Measurements from ENCODE around the gene CAB39. TPM values are rescaled to one million over a fixed set of nuclear protein-coding genes. Genes with fewer than 3 reads are reported as not detected.

CAB39 gene
- total and polyA plus RNA-seq, 2 of the 8 experiments (the other 6 are each of a cell fraction or from before 2014, with no cell fraction given) = 16.4 to 50.5 TPM

DNA sequence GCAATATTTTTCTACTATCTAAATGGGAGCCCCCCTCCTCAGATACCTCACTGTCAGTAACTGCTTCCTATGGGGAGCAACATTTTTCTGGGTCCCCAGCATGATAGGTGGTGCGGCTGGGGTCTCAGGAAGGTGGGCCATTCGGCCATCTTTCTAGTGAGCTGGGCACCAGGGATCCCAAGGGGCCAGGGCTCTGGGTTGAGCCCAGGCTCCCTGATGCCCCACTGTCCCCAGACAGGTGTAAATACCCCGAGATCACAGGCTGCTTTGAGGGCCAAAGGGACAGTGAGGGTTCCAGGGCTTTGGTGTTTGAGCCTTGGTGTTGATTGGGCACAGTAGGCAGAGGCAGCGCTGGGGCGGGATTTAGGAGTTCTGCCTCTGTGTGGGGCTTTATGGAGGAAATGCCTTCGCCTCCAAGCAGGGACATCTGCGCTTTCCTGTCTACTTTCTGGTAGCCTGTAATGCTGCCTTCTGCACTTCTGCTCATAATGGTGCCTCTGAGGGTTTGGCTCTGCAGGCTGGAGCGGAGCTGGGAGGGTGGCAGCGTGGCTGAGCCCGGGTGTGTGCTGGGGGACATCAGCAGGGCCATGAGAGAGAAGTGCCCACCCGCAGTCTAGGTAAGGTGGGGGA lies 157.4 kb downstream of the CAB39 start (continued):
- TF ChIP-seq, protein P1, sequence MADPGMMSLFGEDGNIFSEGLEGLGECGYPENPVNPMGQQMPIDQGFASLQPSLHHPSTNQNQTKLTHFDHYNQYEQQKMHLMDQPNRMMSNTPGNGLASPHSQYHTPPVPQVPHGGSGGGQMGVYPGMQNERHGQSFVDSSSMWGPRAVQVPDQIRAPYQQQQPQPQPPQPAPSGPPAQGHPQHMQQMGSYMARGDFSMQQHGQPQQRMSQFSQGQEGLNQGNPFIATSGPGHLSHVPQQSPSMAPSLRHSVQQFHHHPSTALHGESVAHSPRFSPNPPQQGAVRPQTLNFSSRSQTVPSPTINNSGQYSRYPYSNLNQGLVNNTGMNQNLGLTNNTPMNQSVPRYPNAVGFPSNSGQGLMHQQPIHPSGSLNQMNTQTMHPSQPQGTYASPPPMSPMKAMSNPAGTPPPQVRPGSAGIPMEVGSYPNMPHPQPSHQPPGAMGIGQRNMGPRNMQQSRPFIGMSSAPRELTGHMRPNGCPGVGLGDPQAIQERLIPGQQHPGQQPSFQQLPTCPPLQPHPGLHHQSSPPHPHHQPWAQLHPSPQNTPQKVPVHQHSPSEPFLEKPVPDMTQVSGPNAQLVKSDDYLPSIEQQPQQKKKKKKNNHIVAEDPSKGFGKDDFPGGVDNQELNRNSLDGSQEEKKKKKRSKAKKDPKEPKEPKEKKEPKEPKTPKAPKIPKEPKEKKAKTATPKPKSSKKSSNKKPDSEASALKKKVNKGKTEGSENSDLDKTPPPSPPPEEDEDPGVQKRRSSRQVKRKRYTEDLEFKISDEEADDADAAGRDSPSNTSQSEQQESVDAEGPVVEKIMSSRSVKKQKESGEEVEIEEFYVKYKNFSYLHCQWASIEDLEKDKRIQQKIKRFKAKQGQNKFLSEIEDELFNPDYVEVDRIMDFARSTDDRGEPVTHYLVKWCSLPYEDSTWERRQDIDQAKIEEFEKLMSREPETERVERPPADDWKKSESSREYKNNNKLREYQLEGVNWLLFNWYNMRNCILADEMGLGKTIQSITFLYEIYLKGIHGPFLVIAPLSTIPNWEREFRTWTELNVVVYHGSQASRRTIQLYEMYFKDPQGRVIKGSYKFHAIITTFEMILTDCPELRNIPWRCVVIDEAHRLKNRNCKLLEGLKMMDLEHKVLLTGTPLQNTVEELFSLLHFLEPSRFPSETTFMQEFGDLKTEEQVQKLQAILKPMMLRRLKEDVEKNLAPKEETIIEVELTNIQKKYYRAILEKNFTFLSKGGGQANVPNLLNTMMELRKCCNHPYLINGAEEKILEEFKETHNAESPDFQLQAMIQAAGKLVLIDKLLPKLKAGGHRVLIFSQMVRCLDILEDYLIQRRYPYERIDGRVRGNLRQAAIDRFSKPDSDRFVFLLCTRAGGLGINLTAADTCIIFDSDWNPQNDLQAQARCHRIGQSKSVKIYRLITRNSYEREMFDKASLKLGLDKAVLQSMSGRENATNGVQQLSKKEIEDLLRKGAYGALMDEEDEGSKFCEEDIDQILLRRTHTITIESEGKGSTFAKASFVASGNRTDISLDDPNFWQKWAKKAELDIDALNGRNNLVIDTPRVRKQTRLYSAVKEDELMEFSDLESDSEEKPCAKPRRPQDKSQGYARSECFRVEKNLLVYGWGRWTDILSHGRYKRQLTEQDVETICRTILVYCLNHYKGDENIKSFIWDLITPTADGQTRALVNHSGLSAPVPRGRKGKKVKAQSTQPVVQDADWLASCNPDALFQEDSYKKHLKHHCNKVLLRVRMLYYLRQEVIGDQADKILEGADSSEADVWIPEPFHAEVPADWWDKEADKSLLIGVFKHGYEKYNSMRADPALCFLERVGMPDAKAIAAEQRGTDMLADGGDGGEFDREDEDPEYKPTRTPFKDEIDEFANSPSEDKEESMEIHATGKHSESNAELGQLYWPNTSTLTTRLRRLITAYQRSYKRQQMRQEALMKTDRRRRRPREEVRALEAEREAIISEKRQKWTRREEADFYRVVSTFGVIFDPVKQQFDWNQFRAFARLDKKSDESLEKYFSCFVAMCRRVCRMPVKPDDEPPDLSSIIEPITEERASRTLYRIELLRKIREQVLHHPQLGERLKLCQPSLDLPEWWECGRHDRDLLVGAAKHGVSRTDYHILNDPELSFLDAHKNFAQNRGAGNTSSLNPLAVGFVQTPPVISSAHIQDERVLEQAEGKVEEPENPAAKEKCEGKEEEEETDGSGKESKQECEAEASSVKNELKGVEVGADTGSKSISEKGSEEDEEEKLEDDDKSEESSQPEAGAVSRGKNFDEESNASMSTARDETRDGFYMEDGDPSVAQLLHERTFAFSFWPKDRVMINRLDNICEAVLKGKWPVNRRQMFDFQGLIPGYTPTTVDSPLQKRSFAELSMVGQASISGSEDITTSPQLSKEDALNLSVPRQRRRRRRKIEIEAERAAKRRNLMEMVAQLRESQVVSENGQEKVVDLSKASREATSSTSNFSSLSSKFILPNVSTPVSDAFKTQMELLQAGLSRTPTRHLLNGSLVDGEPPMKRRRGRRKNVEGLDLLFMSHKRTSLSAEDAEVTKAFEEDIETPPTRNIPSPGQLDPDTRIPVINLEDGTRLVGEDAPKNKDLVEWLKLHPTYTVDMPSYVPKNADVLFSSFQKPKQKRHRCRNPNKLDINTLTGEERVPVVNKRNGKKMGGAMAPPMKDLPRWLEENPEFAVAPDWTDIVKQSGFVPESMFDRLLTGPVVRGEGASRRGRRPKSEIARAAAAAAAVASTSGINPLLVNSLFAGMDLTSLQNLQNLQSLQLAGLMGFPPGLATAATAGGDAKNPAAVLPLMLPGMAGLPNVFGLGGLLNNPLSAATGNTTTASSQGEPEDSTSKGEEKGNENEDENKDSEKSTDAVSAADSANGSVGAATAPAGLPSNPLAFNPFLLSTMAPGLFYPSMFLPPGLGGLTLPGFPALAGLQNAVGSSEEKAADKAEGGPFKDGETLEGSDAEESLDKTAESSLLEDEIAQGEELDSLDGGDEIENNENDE (IDR thresholded peaks at IDR 0.05; ENCODE audit: insufficient replicate concordance, low read length) = no peak
- TF ChIP-seq, protein P2, sequence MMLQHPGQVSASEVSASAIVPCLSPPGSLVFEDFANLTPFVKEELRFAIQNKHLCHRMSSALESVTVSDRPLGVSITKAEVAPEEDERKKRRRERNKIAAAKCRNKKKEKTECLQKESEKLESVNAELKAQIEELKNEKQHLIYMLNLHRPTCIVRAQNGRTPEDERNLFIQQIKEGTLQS (IDR thresholded peaks at IDR 0.05; ENCODE audit: insufficient read depth, low read depth, low read length) = no peak
- TF ChIP-seq CTBP2 (IDR thresholded peaks at IDR 0.05; ENCODE audit: borderline replicate concordance, insufficient read depth, insufficient read length, low read length) = no peak
- no peak for TF ChIP-seq EP300 (IDR thresholded peaks at IDR 0.05; ENCODE audit: borderline replicate concordance in 1 of 2, low read depth in 2 of 2, low read length in 2 of 2)
- no peak for TF ChIP-seq CHD2 (IDR thresholded peaks at IDR 0.05; ENCODE audit: low read length)
- TF ChIP-seq POLR2AphosphoS5 (IDR thresholded peaks at IDR 0.05; ENCODE audit: low read depth, low read length) = no peak
- no peak for TF ChIP-seq SIN3A (conservative IDR thresholded peaks at IDR 0.05 in 1 of 2, IDR thresholded peaks at IDR 0.05 in 1 of 2; ENCODE audit: low read depth in 1 of 2, low read length in 2 of 2)
- TF ChIP-seq NANOG (IDR thresholded peaks at IDR 0.05; ENCODE audit: insufficient read depth, low read depth, low read length, poor library complexity, severe bottlenecking) = no peak
- TF ChIP-seq BACH1 (IDR thresholded peaks at IDR 0.05; ENCODE audit: low read length) = no peak

All from H1 (cell line).